ENCODE results near the gene PARD6A. TPM values are rescaled to one million over a fixed set of nuclear protein-coding genes. Genes with fewer than 3 reads are reported as not detected.
A peak's percentile ranks its signal among the peaks of the same experiment; 100 is the strongest.

PARD6A gene
- total RNA-seq, 2 donors from 2014 or later: 3.9 to 5.6 TPM

DNA sequence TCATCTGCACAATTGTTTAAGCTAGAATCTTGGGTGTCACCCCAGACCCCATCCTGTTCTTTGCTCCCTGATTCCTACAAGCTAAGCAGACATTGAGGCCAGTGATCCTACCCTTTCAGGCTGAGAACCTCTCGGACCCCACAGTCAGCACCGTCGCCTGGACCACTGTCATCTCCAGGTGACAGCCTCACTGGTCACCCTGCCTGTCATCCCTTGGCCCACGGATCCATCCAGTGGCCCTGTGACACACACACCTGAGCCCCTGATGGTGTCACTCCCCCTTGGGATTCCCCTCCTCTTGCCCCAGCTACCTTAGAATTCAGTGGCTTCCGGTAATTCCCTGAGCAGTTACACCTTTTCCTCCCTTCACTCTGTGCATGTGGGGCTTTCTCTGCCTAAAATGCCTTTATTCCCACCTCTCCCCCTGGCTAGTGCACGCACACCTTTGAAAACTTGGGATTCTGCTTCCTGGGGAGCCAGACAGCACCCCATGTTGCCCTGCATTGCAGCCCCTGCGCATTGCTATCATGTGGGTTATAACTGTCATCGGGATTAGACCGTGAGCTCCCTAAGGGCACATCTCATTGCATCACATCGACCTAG, 8.8 kb downstream of the PARD6A start:
- Histone ChIP-seq H3K36me3 (no peaks in the 10 kb centered on the region), H3K27me3 (no peaks in the 10 kb centered on the region), H3K9me3 (no peaks in the 10 kb centered on the region), H3K4me3 (no peak overlapping the region), H3K4me1 (peaks cover 0 to 52% of the 10 kb centered on the region in 2 donors), H3K27ac (no peak overlapping the region)
- TF ChIP-seq, protein P1, sequence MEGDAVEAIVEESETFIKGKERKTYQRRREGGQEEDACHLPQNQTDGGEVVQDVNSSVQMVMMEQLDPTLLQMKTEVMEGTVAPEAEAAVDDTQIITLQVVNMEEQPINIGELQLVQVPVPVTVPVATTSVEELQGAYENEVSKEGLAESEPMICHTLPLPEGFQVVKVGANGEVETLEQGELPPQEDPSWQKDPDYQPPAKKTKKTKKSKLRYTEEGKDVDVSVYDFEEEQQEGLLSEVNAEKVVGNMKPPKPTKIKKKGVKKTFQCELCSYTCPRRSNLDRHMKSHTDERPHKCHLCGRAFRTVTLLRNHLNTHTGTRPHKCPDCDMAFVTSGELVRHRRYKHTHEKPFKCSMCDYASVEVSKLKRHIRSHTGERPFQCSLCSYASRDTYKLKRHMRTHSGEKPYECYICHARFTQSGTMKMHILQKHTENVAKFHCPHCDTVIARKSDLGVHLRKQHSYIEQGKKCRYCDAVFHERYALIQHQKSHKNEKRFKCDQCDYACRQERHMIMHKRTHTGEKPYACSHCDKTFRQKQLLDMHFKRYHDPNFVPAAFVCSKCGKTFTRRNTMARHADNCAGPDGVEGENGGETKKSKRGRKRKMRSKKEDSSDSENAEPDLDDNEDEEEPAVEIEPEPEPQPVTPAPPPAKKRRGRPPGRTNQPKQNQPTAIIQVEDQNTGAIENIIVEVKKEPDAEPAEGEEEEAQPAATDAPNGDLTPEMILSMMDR (IDR thresholded peaks at IDR 0.05): no peak
- DNase-seq (ENCODE audit: low spot score): no peak

DNA sequence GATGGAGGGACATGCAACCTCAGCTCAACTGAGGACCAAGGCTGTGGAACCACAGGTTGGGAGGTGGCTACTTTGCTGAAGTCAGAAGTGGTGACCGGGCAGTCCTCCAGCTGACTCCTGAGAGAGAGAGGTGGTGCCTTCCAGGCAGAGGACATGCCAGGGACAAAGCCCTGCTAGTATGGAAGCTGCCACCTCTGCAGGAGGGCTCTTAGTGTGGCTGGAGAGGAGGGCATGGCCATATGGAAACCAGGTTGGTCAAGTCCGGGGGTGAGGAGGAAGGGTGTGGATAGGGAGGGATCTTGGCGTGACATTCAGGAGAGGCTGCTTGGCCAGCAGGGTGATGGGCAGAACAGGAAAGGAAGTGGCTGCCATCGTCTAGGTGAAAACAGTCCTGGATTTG, 11.5 kb downstream of the PARD6A start:
- Histone ChIP-seq H3K36me3 (no peaks in the 10 kb centered on the region), H3K9me3 (no peaks in the 10 kb centered on the region), H3K4me1 (peaks cover 0 to 39% of the 10 kb centered on the region in 2 donors), H3K27me3 (no peaks in the 10 kb centered on the region), H3K4me3 (no peak overlapping the region), H3K27ac (no peak overlapping the region)
- TF ChIP-seq, protein P1 (IDR thresholded peaks at IDR 0.05): no peak
- no peak for DNase-seq (ENCODE audit: low spot score)

DNA sequence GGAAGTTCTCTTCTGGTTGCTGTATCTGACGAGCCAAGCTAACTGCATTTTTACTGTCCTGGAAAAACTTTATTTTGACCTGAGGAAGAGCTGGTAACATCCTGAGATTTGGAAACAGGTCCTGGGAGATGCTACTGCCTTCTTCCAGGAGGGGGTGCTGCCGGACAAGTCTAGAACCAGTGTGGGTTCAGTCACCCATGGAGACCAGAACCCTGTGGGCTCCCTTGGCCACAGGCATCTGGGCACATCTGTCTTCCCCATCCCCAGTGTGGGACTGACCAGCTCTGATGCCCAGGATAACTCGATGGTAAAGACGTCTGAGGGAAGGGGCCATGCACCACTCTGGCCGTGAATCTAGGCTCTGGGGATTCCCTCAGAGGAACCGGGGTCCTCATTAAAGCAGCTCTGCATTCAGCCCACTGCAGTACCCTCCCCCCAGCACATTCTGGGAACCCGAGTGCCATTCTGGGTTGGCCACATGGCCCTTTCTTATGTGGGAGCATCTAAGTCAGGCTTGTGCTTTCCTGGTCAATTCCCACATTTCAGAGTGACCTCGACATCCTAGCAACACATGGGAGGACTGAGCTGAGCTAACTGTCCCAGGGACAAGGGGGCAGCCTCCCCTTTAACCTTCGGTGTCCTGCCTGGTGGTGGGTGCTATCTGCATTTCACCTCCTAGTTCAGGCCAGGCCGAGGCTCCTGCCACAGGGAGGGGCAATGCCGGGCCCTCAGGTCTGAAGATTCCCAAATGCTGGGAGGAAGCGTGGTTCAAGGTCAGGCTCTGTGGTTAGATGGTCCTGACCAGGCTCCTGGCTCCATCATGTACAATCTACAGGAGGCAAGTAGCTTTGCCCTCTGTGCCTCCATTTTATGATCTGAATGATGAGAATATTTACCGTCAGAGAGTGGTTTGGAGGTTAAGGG, 12.2 kb downstream of the PARD6A start:
- Histone ChIP-seq H3K9me3 (no peaks in the 10 kb centered on the region), H3K27ac (peak overlapping the region; percentile 59 to 72), H3K4me3 (no peak overlapping the region), H3K4me1 (peaks cover 0 to 32% of the 10 kb centered on the region in 2 donors), H3K36me3 (no peaks in the 10 kb centered on the region), H3K27me3 (no peaks in the 10 kb centered on the region)
- peak; percentile 84 for DNase-seq (ENCODE audit: low spot score)
- TF ChIP-seq, protein P1 (IDR thresholded peaks at IDR 0.05): peak; percentile 45 to 78

DNA sequence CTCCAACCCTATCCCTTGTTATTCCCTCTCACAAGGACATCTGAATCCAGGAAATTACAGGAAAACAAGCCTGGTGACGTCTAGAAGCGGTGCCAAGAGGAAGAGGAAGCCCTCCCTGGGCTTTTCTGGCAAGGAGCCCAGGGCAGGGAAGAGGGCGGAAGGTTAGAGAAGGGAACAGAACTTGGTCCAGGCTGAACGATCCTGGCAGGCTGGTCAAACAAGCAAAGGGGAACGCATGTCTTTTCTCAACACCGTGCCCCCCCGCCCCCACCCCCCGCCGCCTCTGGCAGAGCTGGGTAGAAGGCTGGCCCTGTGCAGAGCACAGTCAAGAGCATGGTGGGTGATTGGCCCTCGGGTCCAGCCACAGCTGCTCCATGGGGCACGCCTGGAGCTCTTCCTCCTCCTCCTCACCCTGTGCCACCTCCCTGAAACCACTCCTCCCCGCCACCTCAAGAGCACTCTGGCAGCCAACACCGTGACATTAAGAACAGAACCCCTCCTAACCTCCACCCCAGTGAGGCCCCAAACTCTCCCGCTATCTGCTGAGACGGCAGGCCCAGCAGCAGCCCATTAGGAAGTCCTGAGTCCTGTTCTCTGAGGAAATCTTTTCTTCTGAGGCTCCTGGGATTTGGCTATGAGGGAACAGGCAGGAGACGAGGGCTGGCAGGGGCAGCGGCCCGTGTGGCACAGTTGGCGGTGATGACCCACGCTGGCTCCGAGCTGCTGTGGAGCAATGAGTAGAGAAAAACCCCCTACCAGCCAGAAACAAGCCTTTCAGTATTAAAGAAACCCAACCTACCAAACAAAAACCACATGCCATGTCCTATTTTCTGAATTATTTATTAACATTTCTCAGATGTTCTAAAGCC, 13.2 kb downstream of the PARD6A start:
- peak; percentile 83 for DNase-seq (ENCODE audit: low spot score)
- Histone ChIP-seq H3K27ac (peak overlapping the region; percentile 59 to 72), H3K27me3 (no peaks in the 10 kb centered on the region), H3K36me3 (no peaks in the 10 kb centered on the region), H3K9me3 (no peaks in the 10 kb centered on the region), H3K4me1 (peaks cover 0 to 29% of the 10 kb centered on the region in 2 donors), H3K4me3 (no peak overlapping the region)
- TF ChIP-seq, protein P1 (IDR thresholded peaks at IDR 0.05): no peak

DNA sequence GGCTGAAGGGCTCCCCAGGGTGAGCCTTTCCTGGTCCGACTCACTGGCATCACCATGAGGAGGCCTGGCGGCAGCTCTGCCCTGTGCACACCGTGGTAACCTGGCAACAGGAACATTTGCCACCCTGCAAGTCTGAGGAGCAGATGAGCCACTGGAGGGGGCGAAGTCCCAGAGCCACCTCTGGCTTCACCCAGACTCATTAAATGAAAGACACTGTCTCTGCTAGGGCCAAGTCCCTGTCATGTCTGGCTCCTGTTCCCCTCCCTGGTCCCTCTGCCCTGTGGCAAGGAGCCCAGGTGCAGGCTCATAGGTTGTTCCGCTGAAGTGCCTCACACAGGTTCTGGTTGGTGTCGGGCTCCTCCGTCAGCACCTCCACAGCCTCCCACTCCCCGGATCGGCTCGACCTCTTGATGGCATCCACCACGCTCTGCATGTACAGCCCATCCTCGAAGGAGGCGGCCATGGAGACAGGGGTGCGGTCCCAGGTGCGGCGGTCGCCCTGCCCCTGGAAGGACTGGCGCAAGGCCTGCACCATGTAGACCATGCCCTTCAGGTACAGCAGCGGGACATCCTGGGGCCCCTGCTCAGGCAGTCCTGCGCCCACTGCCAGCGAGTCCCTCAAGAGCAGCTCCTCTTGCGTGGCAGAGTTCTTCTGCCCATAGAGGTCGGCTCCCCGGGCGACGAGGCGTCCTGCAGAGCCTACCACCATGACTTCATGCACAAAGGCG, 14.3 kb downstream of the PARD6A start:
- Histone ChIP-seq H3K27me3 (no peaks in the 10 kb centered on the region), H3K36me3 (no peaks in the 10 kb centered on the region), H3K4me3 (no peak overlapping the region), H3K9me3 (no peaks in the 10 kb centered on the region), H3K27ac (peak overlapping the region in 1 of 2 donors; percentile 59), H3K4me1 (peaks cover 0 to 29% of the 10 kb centered on the region in 2 donors)
- DNase-seq (ENCODE audit: low spot score): no peak
- TF ChIP-seq, protein P1 (IDR thresholded peaks at IDR 0.05): no peak

Measured in right atrium auricular region (tissue), 2 donors.